HG03135 (cell line): ENCODE measurements around the gene CERS4.
A peak's percentile ranks its signal among the peaks of the same experiment; 100 is the strongest.
"Not testable (repeated sequence)": the region's sequence is repeated elsewhere in the genome, so short reads cannot be mapped to it uniquely, and the experiment has no call there.

Experiments used
- ATAC-seq: cut with Tn5 transposase; IDR thresholded peaks from one replicate; pipeline ENCODE4 v1.9.1; 2021; ENCODE audit warnings: mild to moderate bottlenecking, moderate library complexity; ENCODE audit not compliant: unreplicated experiment

The CERS4 gene

DNA sequence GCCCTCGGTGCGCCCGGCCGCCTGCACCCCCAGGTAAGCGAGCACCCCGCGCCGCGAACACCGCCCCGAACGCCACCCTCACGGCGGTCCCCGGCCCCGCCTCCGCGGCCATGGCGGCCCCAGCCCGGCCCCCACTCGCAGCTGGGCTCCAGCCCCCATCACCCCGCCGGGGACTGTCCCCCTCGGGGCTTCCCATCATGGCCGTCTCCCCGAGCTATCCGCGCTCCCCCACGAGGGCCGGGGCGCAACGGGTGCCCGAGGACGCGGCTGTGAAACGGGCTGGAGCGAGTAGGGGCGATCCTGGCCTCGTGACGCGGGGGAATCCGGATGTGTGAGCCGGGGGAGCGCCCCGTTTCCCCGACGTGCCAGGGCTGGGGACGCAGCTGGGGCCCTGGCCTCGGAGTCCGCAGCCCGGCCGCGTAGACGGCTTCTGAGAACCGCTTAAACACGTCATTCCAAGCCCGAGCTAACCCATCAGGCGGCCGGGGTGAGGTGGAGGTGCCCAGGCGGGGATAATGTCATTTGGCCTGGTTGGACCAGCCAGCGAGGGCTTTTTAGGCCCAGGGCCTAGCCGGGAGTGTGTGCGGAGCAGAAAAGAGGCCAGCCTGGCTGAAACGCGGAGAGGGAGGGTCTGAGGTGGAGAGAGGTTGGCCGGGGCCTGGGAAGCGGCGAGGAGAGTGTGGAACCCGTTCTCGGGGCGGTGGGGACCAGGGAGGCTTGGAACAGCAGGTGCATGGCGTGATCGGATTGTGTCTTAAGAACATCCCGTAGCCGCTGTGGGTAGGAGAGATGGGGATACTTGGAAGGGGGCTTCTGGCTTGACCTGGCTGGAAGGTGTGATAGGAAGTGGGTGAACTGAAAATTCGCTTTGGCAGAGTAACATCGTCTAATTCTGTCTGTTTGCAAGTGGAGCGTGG, 550 bp downstream of the CERS4 start:
- peak; percentile 63 for ATAC-seq

DNA sequence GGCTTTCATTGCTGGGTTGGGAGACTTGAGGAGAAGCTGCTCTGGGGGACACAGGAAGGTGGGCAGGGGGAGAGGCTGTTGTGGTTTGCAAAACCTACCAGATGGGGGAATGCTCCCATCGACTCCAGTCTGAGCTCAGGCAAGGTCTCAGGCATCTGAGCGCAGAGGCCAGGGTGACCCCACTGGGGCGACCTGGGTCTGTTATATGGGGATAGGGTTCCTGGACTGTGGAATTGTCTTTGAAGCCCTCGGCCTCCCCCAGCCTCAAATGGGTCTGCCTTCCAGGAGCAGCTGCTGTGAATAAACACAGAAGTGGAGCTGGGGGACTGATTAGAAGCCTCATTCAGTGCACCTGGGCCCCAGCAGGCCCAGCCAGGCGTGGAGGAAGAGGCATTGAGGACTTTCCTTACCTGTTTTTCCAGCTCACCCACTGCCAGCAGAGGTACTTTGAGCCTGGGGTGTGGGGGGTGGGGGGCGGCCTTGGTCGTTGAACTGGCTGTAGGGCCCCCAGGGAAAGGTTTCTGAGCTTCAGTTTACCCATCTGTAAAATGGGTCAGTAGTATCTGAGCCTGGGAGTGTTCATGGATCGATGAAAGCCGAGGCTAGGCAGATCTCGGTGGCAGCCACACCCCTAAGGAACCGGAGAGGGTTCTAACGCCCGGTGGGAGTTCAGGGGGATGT, 1.4 kb downstream of the CERS4 start:
- no peak for ATAC-seq

DNA sequence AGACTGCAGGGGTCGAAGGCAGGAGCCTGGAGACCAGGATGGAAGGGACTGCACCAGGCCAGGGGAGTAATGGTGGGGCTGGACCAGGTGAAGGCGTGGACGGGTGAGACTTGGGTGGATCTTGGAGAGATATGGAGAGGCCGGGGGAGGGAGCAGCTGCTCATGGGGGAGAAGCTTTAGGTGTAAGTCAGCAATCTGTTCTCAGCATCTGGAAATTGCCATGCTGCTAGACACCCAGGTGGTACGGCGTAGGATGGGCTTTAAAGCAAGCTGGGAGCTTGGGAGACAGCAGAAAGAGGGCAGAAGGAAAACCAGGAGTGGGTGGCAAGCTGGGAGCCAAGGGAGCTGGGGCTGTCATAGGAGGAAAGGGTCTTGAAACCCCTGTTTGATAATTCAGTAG, 3.0 kb downstream of the CERS4 start:
- ATAC-seq = no peak

DNA sequence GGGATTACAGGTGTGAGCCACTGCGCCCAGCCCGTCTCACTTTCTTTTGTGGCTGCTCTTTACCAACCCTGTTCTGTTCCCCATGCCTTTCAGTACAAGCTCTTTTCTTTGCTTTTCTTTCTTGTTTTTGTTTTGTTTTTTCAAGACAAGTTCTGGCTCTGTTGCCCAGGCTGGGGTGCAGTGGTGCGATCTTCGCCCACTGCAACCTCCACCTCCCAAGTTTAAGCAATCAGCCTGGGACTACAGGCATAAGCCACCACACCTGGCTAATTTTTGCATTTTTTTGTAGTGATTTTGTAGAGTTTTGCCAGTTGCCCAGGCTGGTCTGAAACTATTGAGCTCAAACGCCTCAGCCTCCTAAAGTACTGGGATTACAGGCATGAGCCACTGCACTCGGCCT, 3.7 kb downstream of the CERS4 start:
- ATAC-seq = no peak

DNA sequence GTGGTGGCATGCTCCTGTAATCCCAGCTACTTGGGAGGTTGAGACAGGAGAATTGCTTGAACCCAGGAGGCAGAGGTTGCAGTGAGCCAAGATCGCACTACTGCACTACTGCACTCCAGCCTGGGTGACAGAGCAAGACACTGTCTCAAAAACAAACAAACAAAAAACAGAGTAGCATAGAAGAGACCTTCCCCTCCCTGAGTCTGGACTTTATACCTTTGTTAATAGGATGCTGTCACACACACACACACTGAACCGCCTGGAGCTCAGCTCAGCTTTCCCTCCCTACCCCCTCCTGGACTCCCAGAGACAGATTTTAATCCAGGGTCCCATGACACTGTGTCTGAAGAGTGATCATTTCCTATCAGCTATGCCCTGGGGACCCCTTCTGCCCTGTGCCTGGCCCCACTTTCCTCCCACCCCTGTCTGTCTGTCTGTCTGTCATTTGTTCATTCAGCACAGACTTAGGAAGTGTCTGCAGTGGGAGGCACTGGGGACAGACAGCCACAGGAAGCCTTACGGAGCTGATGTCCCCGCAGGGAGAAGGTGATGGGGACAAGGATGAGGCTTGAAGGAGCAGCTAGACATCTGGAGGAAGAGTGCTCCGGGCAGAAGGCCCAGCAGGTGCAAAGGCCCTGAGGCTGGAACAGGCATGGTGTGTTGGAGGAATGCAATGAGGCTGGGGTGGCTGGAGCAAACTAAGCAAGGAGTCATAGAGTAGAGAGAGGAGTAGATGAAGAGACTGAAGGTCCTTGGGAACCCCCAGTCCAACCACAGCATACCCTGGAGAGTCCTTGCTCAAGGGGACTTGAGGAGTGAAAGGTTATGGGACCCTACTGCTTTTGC, 4.9 kb downstream of the CERS4 start:
- no peak for ATAC-seq

DNA sequence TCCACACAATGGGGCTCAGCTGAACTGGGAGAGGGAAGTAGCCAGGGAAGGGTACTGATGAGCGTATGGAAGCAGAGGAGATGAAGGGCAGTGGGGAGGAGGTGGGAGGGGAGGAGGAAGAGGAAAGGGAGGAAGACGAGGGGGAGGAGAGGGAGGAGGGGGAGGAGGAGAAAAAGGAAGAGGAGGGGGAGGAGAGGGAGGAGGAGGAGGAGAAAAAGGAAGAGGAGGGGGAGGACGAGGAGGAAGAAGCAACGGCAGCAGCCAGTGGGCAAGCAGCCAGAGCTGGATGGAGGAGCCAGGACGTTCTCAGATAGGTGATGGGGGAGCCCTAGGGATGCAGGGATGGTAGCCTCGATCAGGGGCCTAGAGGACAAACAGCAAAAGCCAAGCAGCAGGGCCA, 5.6 kb downstream of the CERS4 start:
- ATAC-seq = no peak

DNA sequence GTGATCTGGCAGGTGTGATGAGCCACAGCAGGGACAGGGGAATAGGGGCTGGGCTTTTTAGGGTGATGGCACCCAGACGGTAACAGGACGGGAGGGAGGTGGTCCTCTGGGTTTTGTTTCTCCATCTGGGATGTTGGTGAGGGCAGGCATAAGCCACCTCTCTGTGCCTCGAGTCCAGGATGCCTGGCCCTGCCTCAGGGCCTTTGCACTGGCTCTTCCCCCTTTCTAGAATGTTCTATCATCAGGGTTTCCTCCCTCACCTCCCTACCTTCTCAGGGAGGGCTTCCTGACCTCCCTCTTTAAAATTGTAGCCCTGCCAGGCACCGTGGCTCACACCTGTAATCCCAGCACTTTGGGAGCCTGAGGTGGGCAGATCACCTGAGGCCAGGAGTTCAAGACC, 6.6 kb downstream of the CERS4 start:
- no peak for ATAC-seq

DNA sequence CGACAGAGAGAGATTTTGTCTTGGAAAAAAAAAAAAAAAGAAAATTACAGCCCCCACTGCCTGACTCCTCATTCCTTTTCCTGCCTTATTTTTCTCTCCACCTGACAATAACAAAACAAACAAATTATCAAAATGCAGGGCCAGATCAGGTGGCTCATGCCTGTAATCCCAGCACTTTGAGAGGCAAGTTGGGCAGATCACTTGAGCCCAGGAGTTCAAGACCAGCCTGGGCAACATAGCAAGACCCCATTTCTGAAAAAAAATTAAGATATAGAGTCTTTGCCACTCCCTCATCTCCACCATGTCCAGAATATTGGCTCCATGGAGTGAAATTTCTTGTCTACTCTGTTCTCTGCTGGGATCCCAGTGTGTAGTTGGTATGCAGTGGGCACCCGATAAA, 7.2 kb downstream of the CERS4 start:
- ATAC-seq = no peak

DNA sequence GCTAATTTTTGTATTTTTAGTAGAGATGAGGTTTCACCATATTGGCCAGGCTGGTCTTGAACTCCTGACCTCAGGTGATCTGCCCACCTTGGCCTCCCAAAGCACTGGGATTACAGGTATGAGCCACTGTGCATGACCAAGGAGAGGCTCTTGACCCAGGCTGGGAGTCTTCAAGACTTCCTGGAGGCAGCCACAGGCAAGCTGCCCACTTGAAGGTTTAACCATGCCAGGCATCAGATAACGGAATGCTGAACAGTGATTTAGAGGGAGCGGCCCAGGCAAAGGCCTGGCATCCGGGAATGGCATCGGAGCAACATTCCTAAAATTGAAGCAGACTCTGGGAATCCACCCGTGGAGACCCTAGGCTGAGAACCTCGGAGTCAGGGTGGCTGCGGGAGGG, 9.0 kb downstream of the CERS4 start:
- ATAC-seq = not testable (repeated sequence)

DNA sequence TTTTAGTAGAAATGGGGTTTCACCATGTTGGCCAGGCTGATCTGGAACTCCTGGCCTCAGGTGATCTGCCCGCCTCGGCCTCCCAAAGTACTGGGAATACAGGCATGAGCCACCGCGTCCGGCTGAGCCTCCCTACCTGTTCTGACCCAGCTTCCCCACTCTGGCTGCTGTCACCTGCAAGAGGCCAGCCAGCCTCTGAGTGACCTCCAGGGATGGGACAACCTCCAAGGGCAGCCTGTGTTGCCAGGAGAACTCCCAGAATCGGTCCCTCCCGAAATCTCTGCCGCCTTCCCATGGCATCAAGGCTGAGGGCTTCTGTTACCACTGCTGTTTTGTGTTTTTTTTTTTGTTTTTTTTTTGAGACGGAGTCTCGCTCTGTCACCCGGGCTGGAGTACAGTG, 11.3 kb downstream of the CERS4 start:
- no peak for ATAC-seq

DNA sequence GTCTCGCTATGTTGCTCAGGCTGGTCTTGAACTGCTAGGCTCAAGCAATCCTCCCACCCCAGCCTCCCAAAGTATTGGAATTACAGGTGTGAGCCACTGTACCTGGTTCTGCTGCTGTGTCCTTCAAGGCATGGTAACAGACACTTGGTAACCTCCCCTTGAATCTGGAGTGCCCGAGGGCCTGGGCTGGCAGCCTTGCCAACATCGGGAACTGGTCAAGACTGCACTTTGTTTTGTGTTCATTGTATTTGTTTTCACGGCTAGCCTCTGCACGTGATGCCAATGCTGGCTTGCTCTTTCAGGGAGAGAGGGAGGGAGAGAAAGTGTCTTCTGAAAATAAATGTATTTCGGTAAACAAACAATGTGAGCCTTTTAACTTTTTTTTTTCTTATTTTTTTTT, 12.0 kb downstream of the CERS4 start:
- ATAC-seq = no peak

DNA sequence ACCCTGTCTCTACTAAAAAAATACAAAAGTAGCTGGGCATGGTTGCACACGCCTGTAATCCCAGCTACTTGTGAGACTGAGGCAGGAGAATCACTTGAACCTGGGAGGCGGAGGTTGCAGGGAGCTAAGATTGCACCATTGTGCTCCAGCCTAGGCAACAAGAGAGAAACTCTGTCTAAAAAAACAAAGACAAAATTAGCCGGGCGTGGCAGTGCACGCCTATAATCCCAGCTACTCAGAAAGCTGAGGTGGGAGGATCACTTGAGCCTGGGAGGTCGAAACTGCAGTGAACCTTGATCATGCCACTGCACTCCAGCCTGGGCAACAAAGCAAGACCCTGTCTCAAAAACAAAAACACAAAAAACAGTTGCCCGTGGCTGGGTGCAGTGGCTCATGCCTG, 14.3 kb downstream of the CERS4 start:
- ATAC-seq = not testable (repeated sequence)

DNA sequence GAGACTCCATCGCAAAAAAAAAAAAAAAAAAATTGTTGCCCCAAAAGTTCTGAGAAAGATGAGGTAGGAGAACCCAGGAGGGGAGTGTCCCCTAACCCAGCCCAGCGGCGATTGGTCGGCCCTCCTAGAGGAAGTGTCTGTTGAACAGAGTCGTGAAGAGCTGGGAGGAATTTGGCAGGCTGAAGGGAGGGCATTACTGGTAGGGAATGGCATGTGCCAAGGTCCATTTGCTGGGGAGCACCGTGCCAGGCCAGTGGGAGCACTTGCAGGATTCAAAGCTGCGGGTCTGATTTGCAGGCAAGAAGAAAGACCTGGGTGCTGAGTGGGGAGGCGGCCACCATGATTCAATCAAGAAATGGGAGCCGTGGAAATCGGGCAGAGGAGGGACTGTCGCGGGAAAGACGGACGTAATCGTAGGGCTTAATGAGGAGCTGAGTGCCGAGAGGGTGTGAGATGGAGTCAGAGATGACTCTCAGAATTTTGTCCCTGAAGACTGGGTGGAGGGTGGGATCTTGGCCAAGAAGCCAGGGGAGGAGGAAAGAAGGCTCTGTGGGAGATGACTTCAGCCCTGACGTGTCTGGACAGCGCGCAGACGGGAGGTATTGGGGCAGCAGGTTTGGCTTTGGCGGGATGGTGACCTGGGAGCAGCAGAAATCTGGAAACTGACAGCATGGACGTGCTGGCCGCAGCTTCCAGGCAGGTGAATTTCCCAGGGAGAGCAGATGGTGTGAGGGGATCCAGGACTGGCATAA, 15.4 kb downstream of the CERS4 start:
- ATAC-seq = no peak

DNA sequence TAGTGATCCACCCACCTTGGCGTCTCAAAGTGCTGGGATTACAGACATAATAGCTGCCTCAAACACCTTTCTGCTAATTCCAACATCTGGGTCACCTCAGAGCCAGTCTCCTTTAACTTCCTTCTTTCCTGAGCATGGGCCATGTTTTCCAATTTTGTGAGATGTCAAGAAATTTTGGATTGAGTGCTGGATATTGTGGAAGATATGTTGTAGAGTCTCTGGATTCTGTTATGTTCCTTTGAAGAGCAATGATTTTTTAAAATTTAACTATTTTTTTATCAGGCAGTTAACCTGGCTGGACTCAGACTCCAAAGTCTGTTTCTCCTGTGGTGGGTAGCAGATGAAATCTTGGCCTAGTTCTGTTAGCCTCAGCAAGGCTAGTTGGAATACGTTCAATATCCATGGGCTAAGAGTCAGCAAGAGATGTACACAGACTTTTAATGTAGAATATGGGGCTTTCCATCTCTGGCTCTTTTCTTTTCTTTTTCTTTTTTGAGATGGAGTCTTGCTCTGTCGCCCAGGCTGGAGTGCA, 22.0 kb downstream of the CERS4 start:
- no peak for ATAC-seq

DNA sequence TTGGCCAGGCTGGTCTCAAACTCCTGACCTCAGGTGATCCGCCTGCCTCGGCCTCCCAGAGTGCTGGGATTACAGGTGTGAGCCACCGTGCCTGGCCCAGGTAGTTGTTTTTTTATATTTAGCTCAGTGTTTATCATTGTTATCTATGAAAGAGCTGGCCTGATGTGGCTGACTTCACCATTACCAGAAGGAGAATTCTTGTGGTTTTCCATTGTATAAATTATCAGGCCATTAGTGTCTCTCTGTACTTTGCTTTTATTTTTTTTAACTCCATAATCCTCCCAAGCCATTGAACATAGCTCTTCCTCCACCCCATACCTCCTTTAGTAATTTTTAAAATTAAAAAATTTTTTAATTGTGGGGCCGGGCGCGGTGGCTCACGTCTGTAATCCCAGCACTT, 24.2 kb downstream of the CERS4 start:
- no peak for ATAC-seq

DNA sequence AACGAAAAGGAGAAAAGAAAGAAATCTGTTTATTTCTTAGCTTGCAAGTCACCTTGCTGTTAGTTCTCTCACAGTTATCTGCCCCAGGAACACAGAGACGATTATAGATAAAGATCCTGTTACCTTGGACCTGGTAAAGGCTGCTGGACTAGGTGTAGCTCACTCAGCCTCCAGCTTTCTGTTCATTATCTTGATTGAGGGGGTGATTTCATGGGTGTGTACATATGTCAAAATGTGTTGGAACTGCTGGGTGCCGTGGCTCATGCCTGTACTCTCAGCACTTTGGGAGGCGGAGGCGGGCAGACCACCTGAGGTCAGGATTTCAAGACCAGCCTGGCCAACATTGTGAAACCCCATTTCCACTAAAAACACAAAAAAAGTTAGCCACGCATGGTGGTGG, 27.9 kb downstream of the CERS4 start:
- ATAC-seq = no peak

DNA sequence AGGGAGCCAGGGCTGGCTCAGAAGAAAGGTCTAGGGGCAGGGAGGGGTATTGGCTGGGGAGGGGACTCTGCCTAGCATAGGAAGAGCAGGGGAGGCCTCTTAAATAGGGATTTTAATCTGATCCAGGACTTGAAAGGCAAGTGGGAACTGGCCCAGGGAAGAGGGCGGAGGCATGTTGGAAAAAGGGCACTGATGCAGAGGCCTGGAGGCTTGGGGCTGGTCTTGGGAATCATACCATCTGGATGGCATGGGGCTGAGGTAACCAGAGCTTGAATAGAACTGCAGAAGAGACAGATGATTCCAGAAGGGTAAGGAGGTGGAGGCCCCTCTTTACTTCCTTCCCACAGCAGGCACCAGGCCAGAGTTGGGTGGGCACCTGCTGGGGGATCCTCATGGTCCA, 29.1 kb downstream of the CERS4 start:
- no peak for ATAC-seq

DNA sequence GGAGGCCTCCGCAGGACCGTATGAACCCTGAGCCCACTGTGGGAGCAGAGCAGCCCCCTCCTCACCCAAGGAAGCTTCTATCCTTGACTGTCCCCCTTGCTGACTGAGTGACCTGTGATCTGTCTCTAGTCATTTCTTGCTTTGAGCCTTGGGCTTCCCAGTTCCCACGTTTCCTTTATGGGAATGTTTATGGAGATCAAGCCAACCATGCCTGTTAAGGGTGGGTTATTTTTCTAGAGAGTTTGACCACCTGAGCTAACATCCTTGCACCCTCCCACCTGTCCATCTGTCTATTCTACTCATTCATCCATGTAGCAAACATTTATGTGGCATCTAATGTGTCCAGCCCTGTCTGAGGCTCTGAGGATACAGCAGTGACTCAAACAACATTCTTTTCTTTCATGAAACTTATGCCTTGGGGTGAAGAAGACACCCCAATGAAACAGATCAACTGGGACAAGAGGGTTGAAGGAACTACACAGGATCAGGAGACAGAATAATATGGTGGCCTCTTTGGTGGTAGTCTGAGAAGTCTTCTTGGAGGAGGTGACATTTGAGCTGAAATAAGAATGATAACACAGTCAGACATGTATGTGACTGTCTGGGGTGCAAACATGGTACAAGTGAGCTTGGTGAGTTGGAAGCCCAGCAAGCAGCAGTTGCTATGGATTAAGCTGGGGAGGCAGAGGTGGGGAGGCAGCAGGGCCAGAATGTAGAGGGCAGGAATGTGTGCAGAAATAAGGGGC, 30.5 kb downstream of the CERS4 start:
- ATAC-seq = no peak

DNA sequence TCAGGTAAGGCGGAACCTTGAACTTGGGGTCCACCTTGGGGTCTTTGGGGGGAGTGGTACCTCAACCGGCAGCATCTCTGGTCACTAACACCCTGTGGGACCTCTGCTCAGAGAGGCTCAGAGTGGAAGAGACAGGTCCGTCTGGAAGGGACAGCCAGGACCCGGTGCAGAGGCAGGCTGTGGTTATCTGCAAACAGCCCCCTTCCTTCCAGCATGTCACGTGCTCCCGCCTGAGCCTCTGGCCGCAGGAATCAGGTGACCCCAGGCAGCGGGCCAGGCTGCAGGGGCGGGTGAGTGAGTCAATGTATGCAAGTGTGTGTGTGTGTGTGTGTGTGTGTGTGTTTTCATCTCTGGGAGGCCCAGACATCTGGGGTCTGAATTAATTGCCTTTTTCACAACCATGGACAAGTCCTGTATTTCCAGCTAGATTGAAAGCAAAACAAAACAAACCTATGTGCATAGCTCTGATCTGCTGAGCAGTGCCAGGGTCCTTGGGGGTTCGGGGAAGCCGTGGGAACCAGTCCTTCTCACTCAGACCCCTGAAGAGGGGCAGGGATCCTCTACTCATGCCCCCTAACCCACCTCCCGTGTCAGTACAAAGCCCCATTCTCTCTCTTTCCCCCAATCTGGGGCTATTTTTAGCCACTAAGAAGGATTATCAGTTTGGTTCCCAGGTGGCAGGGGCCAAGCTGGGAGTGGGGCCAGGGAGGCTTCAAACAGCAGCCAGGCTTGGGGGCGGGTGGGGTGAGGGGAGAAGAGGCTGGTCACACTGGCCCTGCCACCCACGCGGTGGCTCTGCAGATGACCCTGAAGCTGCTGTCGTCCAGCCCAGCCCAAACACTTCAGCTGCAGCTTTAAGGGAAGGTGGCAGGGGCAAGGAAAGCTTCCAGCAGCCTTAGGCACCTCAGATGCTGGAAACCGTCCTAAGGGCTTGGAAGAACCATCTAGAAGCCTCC, 31.4 kb downstream of the CERS4 start:
- ATAC-seq = no peak
